SKM-1 treated with dmso at 0.1 percent for 144 hours (cell line): ENCODE data around the gene RYR1.
"Not testable (repeated sequence)": the region's sequence is repeated elsewhere in the genome, so short reads cannot be mapped to it uniquely, and the experiment has no call there.

ENCODE experiments used
- DNase-seq: peaks from one replicate; lab custom pipeline; 2025; ENCODE audit not compliant: unreplicated experiment; lab: John Stamatoyannopoulos, UW

The RYR1 gene

DNA sequence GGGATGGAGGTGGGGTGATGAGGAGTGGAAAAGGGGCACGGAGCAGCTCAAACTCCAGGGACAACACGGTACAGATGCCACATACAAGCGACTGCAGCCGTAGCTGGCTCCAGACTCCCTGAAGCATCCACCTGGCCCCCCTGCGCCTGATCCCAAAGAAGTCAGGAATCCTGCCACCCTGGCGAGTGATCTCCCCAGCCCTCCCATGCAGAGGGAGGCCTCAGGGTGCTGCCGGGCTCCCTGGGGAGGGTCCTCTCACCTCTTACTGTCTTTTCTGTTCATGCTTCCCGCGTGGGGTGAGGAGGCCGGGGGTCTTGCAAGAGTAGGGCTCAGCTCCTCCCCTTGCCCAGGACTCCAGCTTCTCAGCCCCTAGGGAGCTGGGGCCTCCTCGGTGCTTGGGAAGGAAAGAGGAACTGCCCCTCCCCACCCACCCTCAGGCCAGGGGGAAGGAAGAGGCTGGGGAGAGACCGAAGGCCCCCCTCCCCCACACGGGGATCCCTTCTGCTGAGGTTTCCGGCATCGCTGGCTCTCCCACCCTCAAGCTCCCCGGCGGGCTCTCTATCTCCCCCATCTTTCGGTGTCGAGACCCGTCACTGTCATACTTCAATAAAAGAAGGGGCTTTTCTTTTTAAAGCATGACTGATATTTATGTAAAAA lies 7.6 kb upstream of the RYR1 start, which contains the start of gene RASGRP4:
RASGRP4 (minus strand) TSS at position 410 of the 657 bp plus-strand sequence; CDS start at position 282, 128 bp downstream.
- DNase-seq = peak; percentile 84

DNA sequence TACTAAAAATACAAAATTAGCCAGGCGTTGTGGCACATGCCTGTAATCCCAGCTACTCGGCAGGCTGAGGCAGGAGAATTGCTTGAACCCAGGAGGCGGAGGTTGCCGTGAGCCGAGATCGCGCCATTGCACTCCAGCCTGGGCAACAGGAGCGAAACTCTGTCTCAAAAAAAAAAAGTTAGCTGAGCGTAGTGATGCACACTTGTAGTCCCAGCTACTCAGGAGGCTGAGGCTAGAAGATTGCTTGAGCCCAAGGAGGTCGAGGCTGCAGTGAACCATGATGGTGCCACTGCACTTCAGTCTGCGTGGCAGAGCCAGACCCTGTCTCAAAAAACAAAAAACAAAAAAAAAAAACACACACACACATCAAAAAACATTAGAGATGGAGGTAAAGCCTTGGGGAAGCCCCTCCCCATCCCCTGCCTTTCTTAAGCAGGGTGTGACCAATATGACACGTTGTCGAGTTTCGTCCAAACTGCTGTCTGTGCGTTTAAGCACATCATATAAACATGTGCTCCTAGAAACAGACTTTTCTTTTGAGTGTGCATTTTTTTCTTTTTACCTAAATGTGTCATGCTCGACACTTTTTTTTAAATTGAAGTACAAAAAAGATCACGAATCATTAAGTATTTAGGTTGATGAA lies 6.3 kb upstream of the RYR1 start:
- not testable (repeated sequence) for DNase-seq

DNA sequence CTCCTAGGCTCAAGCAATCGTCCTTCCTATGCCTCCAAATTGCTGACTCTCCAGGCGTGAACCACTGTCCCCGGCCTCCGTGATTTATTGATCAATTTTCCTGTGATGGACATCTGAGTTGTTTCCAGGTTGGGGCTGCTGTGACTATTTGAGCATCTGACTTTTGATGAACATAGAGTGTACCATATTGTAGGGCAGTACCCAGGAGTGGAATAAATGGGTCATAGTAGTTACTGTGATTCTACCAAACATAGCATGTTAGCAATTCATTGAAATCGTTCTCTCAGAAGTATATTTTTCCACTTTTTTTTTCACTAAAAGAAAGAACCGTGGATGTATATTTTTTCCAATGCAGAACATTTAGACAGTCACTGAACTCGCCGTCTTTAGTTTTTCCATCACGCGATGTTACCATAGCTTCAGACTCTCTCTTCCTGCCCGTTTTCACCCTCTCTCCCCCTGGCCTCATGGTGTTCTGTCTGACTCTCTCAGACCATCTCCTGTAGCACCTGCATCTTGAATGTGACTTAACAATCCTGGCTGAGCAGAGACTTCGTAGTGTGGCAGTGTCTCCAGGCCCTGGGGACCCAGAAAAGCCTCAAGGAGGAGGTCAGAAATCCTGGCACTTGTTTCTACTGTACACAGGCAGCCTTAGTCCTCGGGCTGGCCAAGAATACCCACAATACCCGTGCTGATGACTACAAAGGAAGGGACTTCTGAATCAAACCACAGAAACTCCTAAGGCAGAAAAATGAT lies 4.3 kb upstream of the RYR1 start:
- no peak for DNase-seq

DNA sequence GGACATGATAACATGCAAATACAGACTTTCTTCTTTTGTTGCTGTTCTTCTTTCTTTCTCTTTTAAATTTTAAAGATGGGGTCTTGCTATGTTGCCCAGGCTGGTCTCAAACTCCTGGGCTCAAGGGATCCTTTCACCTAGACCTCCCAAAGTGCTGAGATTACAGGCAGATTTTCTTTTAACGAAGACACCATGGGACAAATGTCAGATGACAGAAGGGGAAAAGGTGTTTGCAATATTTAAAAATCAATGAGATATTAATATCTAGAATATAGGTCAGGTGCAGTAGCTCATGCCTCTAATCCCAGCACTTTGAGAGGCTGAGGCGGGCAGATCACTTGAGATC lies 3.7 kb upstream of the RYR1 start:
- no peak for DNase-seq

DNA sequence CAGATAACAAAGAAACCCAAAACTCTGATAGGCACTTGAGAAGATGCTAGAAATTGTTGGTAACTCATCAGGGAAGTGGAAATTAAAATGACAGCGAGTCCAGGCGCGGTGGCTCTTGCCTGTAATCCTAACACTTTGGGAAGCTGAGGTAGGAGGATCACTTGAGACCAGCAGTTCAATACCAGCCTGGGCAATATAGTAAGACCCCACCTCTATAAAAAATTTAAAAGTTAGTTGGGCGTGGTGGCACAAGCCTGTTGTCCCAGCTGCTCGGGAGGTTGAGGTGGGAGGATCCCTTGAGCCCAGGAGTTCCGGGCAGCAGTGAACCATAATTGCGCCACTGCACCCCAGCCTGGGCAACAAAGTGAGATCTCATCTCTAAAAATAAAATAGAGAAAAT lies 2.6 kb upstream of the RYR1 start:
- DNase-seq = no peak

DNA sequence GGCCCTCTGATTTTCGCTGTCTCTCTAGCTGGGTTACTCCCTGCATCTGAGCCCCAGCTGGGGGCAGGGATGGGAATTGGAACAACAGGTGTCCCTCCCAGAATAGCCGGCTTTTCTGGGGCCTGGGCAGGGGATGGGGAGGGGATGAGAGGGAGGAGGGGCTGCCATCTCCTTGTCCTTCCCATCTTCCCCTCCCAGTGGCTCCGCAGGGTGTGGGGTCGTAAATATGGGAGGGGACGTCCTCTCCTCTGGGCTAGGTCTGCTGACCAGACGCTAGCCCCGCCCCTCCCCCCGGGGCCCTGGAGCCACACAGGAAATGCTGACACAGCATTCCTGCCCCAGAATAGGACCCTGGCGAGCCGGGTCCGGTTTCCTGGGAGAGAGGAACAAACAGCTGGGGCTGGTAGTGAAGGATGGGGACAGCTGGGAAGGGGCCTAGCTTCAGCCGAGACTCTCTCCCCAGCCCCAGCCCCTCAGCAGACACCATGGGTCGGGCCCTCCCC lies 1.1 kb downstream of the RYR1 start:
- DNase-seq = no peak

DNA sequence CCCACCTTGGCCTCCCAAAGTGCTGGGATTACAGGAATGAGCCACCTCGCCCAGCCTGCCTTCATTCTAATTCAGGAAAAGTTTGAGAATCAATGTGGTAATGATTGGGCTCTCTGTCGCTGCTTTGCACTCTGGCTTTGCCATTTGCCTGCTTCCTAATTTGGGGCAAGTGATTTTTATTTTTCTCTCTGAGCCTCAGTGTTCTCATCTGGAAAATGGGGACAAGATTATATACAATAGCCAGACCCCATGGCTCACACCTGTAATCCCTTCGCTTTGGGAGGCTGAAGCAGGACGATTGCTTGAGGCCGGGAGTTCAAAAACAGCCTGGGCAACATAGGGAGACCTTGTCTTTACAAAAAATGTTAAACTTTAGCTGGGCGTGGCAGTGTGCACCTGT lies 3.8 kb downstream of the RYR1 start:
- no peak for DNase-seq

DNA sequence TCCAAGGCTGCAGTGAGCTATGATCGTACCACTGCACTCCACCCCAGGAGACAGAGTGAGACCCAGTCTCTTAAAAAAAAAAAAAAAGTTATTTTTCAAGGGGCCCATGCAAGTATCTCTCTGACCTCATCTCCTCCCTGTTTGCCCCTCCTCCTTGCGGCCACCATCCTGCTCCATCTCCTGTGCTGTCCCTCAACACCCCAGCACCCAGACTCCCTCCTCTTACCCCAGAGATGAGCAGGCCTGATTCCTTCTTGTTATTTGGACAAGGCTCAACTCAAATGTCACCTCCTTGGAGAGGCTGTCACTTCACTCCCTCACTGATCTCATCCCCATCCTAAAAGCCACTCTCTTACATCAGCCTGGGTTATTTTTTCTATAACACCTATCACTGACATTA lies 4.4 kb downstream of the RYR1 start:
- DNase-seq = no peak

DNA sequence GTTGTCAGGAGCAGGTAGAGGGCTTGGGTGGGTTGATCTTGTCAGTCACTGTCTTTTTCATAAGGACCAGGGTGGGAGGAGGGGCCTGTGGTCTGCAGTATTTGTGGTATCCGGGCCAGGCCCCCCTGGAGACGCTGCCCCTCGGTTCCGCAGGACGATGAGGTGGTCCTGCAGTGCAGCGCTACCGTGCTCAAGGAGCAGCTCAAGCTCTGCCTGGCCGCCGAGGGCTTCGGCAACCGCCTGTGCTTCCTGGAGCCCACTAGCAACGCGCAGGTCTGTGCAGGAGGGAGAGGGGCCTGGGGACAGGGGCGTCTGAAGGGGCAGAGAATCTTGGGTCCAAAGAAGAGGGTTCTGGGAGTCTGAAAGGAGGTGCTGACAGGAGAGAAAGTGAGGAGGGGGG lies 7.1 kb downstream of the RYR1 start:
- no peak for DNase-seq

DNA sequence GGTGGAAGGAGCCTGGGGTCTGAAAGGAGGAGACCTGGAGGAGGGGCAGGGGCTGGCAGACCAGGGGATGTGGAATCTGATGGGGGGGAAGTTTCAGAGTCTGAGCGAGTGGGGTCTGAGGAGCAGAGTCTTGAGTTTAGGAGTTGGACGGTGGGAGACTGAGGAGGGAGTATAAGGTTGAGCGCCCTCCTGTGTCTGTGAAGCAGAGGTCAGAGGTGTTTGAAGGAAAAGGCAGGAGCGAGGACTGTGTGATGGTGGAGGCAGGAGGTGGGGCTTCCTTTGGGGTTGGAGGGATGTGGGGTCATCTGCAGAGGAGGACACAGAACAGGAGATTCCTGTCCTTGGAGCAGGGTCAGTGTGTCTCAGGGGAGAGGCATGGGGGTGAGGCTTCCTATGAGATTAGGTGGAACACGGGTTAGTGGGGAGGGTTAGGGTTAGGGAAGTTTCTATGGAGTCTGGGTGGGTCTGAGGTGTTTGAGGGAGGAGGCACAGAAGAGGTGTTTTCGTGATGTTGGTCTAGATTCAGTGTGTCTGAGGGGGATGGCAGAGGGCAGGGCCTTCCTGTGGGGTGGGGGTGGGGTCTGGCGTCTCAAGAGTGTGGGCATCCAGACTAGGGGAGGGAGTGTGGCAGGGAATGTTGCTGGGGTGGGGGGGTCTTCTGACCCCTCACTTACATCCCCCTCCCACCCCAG lies 8.3 kb downstream of the RYR1 start:
- DNase-seq = peak; percentile 5

DNA sequence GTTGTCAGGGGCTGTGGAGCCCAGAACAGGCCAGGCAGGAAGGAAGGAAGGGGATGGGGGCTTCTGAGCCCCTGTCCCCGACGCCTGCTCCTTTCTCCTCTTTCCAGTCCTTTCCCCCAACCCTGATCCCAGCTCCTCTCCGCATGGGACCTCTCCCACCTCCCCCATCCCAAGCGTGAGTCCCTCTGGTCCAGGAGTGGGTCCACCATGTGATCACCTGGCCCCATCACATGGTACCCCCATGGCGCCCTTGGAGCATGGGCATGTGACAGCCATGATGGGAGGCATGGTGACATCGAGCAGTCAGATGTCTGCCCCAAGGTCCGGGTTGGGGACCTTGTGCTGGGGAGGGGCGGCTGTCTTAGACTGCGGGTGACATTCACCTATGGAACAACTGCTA lies 9.2 kb downstream of the RYR1 start:
- no peak for DNase-seq

DNA sequence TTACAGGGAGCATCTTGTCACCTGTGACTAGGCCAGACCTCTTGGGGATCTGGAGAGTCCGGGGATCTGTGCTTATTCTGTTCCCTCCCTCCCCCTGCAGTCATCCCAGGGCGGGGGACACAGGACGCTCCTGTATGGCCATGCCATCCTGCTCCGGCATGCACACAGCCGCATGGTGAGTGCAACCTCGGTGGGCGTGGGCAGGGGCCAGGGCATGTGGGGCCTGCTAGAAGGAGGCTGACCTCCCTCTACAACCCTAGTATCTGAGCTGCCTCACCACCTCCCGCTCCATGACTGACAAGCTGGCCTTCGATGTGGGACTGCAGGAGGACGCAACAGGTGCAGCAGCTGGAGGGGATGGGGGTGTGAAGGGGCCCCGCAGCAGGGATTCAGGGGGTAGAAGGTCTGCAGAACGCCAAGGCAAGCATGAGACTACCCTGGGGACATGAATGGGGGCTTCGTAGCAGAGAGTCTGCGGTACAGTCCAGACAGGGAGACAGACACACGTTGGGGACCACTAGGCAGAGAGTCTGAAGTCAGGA lies 10.0 kb downstream of the RYR1 start:
- no peak for DNase-seq

DNA sequence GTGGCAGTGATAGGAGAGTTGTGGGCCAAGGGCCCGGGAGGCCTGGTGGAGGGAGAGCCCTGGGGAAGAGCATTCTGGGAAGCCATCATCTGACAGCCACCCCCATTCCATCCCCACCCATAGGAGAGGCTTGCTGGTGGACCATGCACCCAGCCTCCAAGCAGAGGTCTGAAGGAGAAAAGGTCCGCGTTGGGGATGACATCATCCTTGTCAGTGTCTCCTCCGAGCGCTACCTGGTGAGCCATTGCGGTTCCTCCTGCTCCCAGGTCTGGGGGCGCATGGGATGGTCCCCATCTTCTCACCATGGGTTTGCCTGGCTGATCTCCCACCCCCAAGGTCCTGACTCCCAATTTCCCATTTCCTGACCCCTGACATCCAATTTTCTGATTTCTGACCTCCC lies 10.5 kb downstream of the RYR1 start:
- DNase-seq = no peak

DNA sequence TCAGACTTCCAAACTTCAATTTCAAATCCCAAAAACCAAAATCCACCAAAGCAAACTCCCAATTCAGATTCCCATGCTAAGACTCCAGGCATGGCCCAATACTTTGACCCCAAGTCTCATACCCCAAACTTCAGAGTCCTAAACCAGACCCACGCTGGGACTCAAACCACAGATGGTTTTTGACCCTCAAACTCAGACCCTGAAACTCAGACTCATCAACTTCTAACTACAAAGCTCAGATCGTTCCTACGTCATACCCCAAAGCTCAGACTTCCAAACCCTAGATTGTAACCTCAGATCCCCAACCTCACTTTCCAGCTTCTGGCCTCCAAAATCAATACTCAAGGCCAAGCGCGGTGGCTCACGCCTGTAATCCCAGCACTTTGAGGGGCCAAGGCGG lies 11.9 kb downstream of the RYR1 start:
- DNase-seq = no peak

DNA sequence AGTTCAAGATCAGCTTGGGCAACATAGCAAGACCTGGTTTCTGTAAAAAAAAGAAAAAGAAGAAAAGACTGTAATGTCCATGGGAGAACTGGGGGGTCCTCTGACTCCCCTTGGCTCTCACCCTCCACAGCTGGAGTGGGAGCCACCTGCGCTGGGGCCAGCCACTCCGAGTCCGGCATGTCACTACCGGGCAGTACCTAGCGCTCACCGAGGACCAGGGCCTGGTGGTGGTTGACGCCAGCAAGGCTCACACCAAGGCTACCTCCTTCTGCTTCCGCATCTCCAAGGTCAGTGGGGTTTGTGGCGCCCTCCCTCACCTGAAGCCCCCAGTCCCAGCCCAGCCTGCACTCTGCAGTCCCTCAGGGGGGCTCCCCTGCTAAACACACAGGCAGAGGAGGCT lies 14.7 kb downstream of the RYR1 start:
- no peak for DNase-seq

DNA sequence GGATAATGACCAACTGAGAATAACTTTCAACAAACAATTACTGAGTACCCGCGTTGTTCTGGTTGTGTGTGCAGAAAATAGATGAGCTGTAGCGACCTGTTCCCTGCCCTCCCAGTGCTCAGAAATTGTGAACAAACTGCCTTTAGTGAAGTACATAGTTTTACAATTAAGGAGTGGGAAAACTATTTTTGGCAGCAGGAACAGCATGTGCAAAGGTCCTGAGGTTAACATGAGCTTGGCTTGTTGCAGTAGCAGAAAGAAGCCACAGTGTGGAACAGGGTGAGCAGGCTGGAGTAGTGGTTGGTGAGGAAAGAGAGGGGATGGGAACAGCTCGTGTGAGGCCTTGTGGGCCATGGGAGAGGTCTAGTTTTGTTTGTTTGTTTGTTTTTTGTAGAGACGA lies 16.0 kb downstream of the RYR1 start:
- no peak for DNase-seq

DNA sequence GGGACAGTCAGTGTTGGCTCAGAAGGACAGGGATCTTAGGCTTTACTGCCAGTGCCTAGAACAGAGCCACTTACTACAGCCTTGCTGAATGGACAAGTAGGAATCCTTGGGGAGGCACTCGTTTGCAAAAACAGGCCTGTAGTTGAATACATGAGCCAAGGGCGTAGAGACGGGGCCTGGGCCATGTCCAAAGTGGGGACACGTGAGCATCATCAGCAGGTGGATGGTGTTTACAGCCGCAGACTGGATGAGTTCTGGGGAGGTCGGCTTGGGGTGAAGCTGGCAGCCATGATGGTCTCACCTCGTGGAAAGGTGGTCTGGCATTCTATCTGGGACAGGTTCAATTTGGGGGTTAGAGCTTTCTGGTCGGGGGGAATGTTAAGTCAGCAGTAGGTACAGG lies 17.5 kb downstream of the RYR1 start:
- no peak for DNase-seq

DNA sequence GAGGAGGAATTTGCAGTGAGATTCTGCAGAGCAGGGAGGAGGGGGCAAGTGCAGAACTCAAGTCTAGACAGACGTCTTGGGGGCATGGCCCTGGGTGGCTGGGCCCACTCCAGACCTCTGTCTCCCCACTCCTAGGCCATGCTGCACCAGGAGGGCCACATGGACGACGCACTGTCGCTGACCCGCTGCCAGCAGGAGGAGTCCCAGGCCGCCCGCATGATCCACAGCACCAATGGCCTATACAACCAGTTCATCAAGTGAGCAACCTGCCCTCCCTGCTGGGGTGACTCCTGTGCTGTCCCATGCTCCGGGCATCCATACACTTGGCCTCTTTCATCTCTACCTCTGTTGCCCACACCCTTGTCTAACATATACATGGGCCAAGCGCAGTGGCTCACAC lies 18.1 kb downstream of the RYR1 start:
- no peak for DNase-seq

DNA sequence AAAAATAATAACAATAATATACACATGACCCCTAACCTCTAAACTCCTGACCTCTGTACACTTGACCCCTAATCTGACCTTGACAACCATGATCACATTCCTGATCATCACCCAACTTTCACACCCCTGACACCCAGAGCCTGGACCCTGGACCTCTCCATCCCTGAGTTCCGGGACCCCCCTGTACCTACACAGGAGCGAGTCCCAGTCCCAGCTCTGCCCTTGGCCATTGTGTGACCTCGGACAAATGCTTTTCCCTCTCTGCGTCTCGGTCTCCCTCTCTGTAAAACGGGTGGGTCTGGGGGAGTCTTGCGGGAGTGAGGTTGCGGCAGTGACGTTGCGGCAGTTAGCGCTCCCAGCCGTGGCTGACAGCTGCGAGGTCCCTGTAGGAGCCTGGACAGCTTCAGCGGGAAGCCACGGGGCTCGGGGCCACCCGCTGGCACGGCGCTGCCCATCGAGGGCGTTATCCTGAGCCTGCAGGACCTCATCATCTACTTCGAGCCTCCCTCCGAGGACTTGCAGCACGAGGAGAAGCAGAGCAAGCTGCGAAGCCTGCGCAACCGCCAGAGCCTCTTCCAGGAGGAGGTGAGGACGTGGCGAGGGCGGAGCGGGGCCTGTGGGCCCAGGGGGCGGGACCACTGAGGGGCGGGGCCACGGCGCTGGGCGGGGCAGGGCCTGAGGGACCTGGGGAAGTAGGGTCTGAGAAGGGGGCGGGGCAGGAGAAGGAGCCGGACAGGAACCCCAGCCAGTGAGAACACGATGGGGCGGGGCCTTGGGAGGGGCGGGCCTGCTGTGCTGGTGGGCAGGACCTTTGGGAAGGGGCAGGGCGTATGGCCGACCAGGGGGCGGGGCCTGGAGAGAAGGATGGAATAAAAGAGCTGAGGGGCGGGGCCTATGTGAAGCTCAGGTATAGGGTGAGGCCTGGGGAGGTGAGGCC lies 19.2 kb downstream of the RYR1 start:
- no peak for DNase-seq

DNA sequence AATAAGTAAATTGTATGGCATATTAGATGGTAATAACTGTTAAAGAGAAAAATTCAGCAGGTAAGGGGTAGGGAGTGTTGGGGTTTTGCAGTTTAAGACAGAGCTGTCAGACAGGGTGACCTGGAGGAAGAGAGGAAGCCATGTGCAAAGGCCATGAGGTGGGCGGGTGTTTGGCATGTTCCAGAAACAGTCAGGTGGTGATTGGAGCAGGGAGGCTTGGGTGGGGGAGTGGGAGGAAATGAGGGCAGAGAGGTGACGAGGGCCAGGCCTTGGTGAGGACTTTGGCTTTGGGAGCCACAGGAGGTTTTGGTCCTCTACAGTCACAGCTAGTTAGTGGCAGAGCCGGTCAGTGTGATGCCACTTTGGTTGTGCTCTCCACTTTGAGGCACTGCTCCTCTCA lies 20.1 kb downstream of the RYR1 start:
- no peak for DNase-seq
